T-helper 2 cell (primary cell): ENCODE results near the gene PDE2A.

Source experiments
- DNase-seq, 5 experiments: peaks; one replicate each; pipeline versions ENCODE4 v3.0.0 to v3.0.0-alpha.2; 2012 to 2022
- total RNA-seq, 2 donors: gene quantifications; one replicate each; lab custom pipeline; 2026; lab: John Stamatoyannopoulos, UW

The PDE2A gene
- 1.4 to 2.2 reads per million in 2 donors for total RNA-seq

GRCh38 chr11:72673943-72674828, at the start of gene PDE2A:
Gene PDE2A (minus strand): TSS chr11:72674422. CDS start chr11:72674207, 215 bp downstream.
- no peak for DNase-seq

- DNase-seq, result no peak
Observed at GRCh38 chr11:72723508-72723907, 49.3 kb upstream of the PDE2A start.

GRCh38 chr11:72722050-72722748, 48.0 kb upstream of the PDE2A start:
- DNase-seq, result peak; percentile 55 to 97 (median 76)

- peak in 3 of 5 experiments; percentile 23 to 68 (median 62) for DNase-seq
Observed at GRCh38 chr11:72721689-72722049, 47.4 kb upstream of the PDE2A start.

- no peak for DNase-seq
Observed at GRCh38 chr11:72721276-72721675, 47.1 kb upstream of the PDE2A start.

GRCh38 chr11:72720784-72721183, 46.6 kb upstream of the PDE2A start:
- no peak for DNase-seq

- no peak for DNase-seq
Observed at GRCh38 chr11:72720047-72720446, 45.8 kb upstream of the PDE2A start.

GRCh38 chr11:72719551-72719950, 45.3 kb upstream of the PDE2A start:
- DNase-seq, result no peak

- DNase-seq, result peak in 1 of 5 experiments; percentile 26
Observed at GRCh38 chr11:72719144-72719543, 44.9 kb upstream of the PDE2A start.

GRCh38 chr11:72718101-72718501, 43.9 kb upstream of the PDE2A start:
- no peak for DNase-seq

- DNase-seq, result no peak
Observed at GRCh38 chr11:72716788-72717435, 42.7 kb upstream of the PDE2A start.

GRCh38 chr11:72716290-72716689, 42.1 kb upstream of the PDE2A start:
- DNase-seq, result no peak

- no peak for DNase-seq
Observed at GRCh38 chr11:72712841-72713240, 38.6 kb upstream of the PDE2A start.

GRCh38 chr11:72712168-72712751, 38.0 kb upstream of the PDE2A start:
- DNase-seq, result no peak

GRCh38 chr11:72711141-72711540, 36.9 kb upstream of the PDE2A start:
- no peak for DNase-seq

GRCh38 chr11:72710278-72710677, 36.1 kb upstream of the PDE2A start:
- no peak for DNase-seq

- DNase-seq, result no peak
Observed at GRCh38 chr11:72709478-72710238, 35.4 kb upstream of the PDE2A start.

GRCh38 chr11:72707032-72707431, 32.8 kb upstream of the PDE2A start:
- no peak for DNase-seq

GRCh38 chr11:72706579-72706978, 32.4 kb upstream of the PDE2A start:
- no peak for DNase-seq

- no peak for DNase-seq
Observed at GRCh38 chr11:72705442-72706365, 31.5 kb upstream of the PDE2A start.

GRCh38 chr11:72704783-72705265, 30.6 kb upstream of the PDE2A start:
- DNase-seq, result no peak
